ENCODE results near the gene OXSR1.

DNA sequence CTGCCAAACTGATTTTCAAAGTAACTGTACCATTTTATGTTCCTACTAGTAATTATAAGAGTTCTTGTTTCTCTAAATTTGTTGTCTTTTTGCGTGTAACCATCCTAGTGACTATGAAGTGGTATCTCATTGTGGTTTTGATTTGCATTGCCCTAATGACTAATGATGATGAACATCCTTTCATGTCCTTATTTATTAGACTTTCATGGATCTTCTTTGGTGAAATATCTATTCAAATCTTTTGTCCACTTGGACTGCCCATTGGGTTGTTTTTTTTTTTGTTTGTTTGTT is 3.6 kb downstream of the OXSR1 start:
- TF ChIP-seq POLR2AphosphoS5 (IDR thresholded peaks at IDR 0.05) (no peak), POLR2A (IDR thresholded peaks at IDR 0.05) (no peak)
- TF ChIP-seq, protein P1, sequence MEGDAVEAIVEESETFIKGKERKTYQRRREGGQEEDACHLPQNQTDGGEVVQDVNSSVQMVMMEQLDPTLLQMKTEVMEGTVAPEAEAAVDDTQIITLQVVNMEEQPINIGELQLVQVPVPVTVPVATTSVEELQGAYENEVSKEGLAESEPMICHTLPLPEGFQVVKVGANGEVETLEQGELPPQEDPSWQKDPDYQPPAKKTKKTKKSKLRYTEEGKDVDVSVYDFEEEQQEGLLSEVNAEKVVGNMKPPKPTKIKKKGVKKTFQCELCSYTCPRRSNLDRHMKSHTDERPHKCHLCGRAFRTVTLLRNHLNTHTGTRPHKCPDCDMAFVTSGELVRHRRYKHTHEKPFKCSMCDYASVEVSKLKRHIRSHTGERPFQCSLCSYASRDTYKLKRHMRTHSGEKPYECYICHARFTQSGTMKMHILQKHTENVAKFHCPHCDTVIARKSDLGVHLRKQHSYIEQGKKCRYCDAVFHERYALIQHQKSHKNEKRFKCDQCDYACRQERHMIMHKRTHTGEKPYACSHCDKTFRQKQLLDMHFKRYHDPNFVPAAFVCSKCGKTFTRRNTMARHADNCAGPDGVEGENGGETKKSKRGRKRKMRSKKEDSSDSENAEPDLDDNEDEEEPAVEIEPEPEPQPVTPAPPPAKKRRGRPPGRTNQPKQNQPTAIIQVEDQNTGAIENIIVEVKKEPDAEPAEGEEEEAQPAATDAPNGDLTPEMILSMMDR (IDR thresholded peaks at IDR 0.05 in 8 of 11, conservative IDR thresholded peaks at IDR 0.05 in 3 of 11) = no peak

Data from spleen (tissue), 7 donors.